Adipocyte (in vitro differentiated cells): Measurements from ENCODE around the gene ARHGAP42.
A peak's percentile ranks its signal among the peaks of the same experiment; 100 is the strongest.

Source experiments
- DNase-seq: peaks from one replicate; pipeline ENCODE4 v3.0.0-alpha.2; 2015; ENCODE audit warnings: low read depth
- H3K27me3 ChIP-seq: replicated peaks from 2 replicates; pipeline ENCODE4 v1.7.0; 2013; ENCODE audit warnings: mild to moderate bottlenecking, low read length, moderate library complexity; ENCODE audit not compliant: control insufficient read depth, insufficient read depth
- H3K36me3 ChIP-seq: 2 replicates; pipeline ENCODE4 v1.7.0; 2013; ENCODE audit warnings: low read length, mild to moderate bottlenecking, moderate library complexity; ENCODE audit not compliant: control insufficient read depth, insufficient read depth, severe bottlenecking
- H3K4me1 ChIP-seq: 2 replicates; pipeline ENCODE4 v1.7.0; 2013; ENCODE audit warnings: mild to moderate bottlenecking, low read length, moderate library complexity; ENCODE audit not compliant: control insufficient read depth, insufficient read depth
- H3K4me3 ChIP-seq: 2 replicates; pipeline ENCODE4 v1.7.0; 2013; ENCODE audit warnings: mild to moderate bottlenecking, low read length, moderate library complexity
- H3K9ac ChIP-seq: 2 replicates; pipeline ENCODE4 v1.7.0; 2013; ENCODE audit warnings: mild to moderate bottlenecking, low read length, moderate library complexity
- H3K9me3 ChIP-seq: 2 replicates; pipeline ENCODE4 v1.7.0; 2013; ENCODE audit warnings: mild to moderate bottlenecking, low read length, moderate library complexity; ENCODE audit not compliant: control insufficient read depth

ARHGAP42 gene

DNA sequence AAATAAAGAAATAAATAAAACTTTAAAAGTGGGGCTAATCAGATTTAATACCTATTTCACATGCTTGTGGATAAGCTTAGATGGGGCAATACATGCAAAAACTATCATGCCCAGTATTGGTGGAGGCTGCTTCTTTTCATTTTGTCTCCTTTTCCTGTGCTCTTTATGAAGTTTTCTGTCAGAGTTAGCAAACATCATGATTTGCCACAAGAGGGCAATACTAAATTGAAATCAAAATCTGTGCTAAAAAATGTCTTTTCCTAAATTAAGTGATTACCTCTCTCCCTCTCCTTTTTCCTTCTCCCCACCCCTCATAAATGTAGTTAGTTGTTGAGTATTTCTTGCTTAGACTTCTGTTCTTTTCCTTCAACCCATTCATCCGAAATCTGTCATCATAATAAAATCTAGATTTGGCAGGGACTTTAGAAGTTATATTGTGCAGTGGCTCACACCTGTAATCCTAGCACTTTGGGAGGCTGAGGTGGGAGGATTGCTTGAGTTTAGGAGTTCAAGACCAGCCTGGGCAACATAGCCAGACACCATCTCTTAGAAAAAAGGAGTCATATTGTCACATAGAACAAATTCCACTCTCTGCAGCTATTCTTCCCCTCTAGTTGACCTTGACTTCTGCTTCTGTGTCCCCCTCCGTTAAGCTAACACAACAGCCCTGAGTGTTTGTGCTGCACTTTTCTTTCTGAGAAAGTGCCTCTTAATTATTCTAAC is 4.7 kb upstream of the ARHGAP42 start:
- peak; percentile 74 for DNase-seq
- Histone ChIP-seq H3K36me3 (no peaks in the 10 kb centered on the region), H3K27me3 (no peaks in the 10 kb centered on the region), H3K9ac (no peak overlapping the region), H3K4me1 (no peaks in the 10 kb centered on the region), H3K9me3 (no peaks in the 10 kb centered on the region), H3K4me3 (no peak overlapping the region)

DNA sequence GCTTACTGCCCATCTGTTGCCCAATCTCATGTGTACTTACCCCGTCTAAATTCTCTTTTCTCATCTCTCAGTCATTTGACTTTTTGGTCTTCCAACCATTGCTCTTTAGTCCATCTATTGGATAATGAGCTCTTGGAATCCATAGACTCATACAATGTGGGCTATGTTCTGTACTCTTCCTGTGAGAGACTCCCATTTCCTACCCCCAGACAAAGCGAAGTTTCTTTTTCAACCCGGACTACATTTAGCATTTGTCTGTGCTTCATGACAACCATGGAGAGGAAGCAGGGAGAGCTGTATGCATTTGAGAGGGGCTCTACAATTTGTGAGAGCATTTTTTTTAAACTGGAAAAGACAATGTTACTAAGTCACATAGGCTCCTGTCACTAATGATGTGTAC is 4.0 kb upstream of the ARHGAP42 start:
- H3K27me3 ChIP-seq, result no peaks in the 10 kb centered on the region
- H3K36me3 ChIP-seq, result no peaks in the 10 kb centered on the region
- peaks cover 1% of the 10 kb centered on the region for H3K4me1 ChIP-seq
- H3K4me3 ChIP-seq, result no peak overlapping the region
- H3K9me3 ChIP-seq, result no peaks in the 10 kb centered on the region
- no peak for DNase-seq
- no peak overlapping the region for H3K9ac ChIP-seq

GRCh38 chr11:100684101-100685065 is 2.7 kb upstream of the ARHGAP42 start:
- H3K4me3 ChIP-seq, result no peak overlapping the region
- H3K9ac ChIP-seq, result no peak overlapping the region
- H3K36me3 ChIP-seq, result no peaks in the 10 kb centered on the region
- H3K9me3 ChIP-seq, result no peaks in the 10 kb centered on the region
- DNase-seq, result no peak
- no peaks in the 10 kb centered on the region for H3K27me3 ChIP-seq
- H3K4me1 ChIP-seq, result peaks cover 5% of the 10 kb centered on the region

- Histone ChIP-seq H3K9ac (peak overlapping the region; percentile 90), H3K9me3 (no peaks in the 10 kb centered on the region), H3K27me3 (no peaks in the 10 kb centered on the region), H3K36me3 (no peaks in the 10 kb centered on the region), H3K4me1 (peaks cover 5% of the 10 kb centered on the region), H3K4me3 (peak overlapping the region; percentile 93)
- no peak for DNase-seq
These were observed 523 bp upstream of the ARHGAP42 start for GRCh38 chr11:100686476-100687053.

- Histone ChIP-seq H3K27me3 (no peaks in the 10 kb centered on the region), H3K9ac (peak overlapping the region; percentile 90), H3K9me3 (no peaks in the 10 kb centered on the region), H3K36me3 (no peaks in the 10 kb centered on the region), H3K4me3 (peak overlapping the region; percentile 93), H3K4me1 (peaks cover 5% of the 10 kb centered on the region)
- DNase-seq, result peak; percentile 89
These were observed 725 bp downstream of the ARHGAP42 start for GRCh38 chr11:100687630-100688395.

- H3K27me3 ChIP-seq, result no peaks in the 10 kb centered on the region
- no peak overlapping the region for H3K9ac ChIP-seq
- no peaks in the 10 kb centered on the region for H3K36me3 ChIP-seq
- peaks cover 5% of the 10 kb centered on the region for H3K4me1 ChIP-seq
- no peaks in the 10 kb centered on the region for H3K9me3 ChIP-seq
- no peak for DNase-seq
- H3K4me3 ChIP-seq, result peak overlapping the region; percentile 93
These were observed 2.1 kb downstream of the ARHGAP42 start for GRCh38 chr11:100689141-100689540.

- peak; percentile 52 for DNase-seq
- Histone ChIP-seq H3K36me3 (no peaks in the 10 kb centered on the region), H3K27me3 (no peaks in the 10 kb centered on the region), H3K9me3 (no peaks in the 10 kb centered on the region), H3K4me3 (no peak overlapping the region), H3K4me1 (peaks cover 5% of the 10 kb centered on the region), H3K9ac (no peak overlapping the region)
These were observed 5.0 kb downstream of the ARHGAP42 start for GRCh38 chr11:100691896-100692653.

DNA sequence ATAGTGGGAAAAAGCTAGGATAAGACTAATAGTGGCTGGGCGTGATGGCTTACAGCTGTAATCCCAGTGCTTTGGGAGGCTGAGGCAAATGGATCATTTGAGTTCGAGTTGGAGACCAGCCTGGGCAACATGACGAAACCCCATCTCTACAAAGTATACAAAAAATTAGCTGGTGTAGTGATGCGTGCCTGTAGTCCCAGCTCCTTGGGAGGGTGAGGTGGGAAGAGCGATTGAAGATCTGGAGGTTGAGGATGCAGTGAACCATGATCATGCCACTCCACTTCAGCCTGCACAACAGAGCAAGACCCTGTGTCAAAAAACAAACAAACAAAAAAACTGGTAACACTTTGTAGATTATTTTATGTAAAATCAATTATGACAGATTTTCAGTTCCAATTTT is 8.8 kb downstream of the ARHGAP42 start:
- Histone ChIP-seq H3K27me3 (no peaks in the 10 kb centered on the region), H3K36me3 (no peaks in the 10 kb centered on the region), H3K9ac (no peak overlapping the region), H3K4me1 (no peaks in the 10 kb centered on the region), H3K9me3 (no peaks in the 10 kb centered on the region), H3K4me3 (no peak overlapping the region)
- no peak for DNase-seq

- Histone ChIP-seq H3K9me3 (no peaks in the 10 kb centered on the region), H3K4me3 (no peak overlapping the region), H3K27me3 (no peaks in the 10 kb centered on the region), H3K4me1 (no peaks in the 10 kb centered on the region), H3K9ac (no peak overlapping the region), H3K36me3 (no peaks in the 10 kb centered on the region)
- DNase-seq, result no peak
These were observed 16.1 kb downstream of the ARHGAP42 start for GRCh38 chr11:100703139-100703538.

- H3K36me3 ChIP-seq, result no peaks in the 10 kb centered on the region
These were observed 16.9 kb downstream of the ARHGAP42 start for GRCh38 chr11:100703801-100704575.

More at GRCh38 chr11:100703801-100704575, 16.9 kb downstream of the ARHGAP42 start:
- Histone ChIP-seq H3K4me3 (no peak overlapping the region), H3K27me3 (no peaks in the 10 kb centered on the region), H3K9ac (no peak overlapping the region), H3K4me1 (no peaks in the 10 kb centered on the region), H3K9me3 (no peaks in the 10 kb centered on the region)
- no peak for DNase-seq
